RWPE2 (cell line): ENCODE data around the gene WNT1.

Experiments used
- ATAC-seq: fragments of 200-7000 bp; cut with Tn5 transposase; 3 replicates; pipeline ENCODE4 v1.9.1; 2021; ENCODE audit warnings: low read depth
- DNase-seq: peaks from one replicate; pipeline ENCODE4 v3.0.0-alpha.2; 2020; ENCODE audit warnings: low spot score
- H3K27ac ChIP-seq: fragments of 450-650 bp; 2 replicates; pipeline ENCODE4 v1.5.1; 2017; ENCODE audit warnings: mild to moderate bottlenecking; ENCODE audit not compliant: poor library complexity, severe bottlenecking
- H3K27me3 ChIP-seq: fragments of 250-450 bp; sonication (Bioruptor Pico); 2 replicates; pipeline ENCODE4 v1.5.1; 2021; ENCODE audit warnings: mild to moderate bottlenecking, moderate library complexity; ENCODE audit not compliant: insufficient read depth, poor library complexity, severe bottlenecking
- H3K36me3 ChIP-seq: fragments of 250-450 bp; sonication (Bioruptor Pico); 2 replicates; pipeline ENCODE4 v1.5.1; 2020; ENCODE audit warnings: low read depth, mild to moderate bottlenecking, moderate library complexity
- H3K4me1 ChIP-seq: fragments of 250-450 bp; sonication (Bioruptor Pico); 2 replicates; pipeline ENCODE4 v1.5.1; 2021; ENCODE audit warnings: mild to moderate bottlenecking, moderate library complexity; ENCODE audit not compliant: insufficient read depth, poor library complexity, severe bottlenecking
- H3K4me3 ChIP-seq: fragments of 250-450 bp; sonication (Bioruptor Pico); 2 replicates; pipeline ENCODE4 v1.5.1; 2021; ENCODE audit warnings: mild to moderate bottlenecking, moderate library complexity; ENCODE audit not compliant: severe bottlenecking
- H3K9me3 ChIP-seq: fragments of 250-450 bp; sonication (Bioruptor Pico); 2 replicates; pipeline ENCODE4 v1.5.1; 2021; ENCODE audit warnings: mild to moderate bottlenecking, moderate library complexity; ENCODE audit not compliant: severe bottlenecking
- CTCF ChIP-seq: fragments of 450-650 bp; IDR thresholded peaks from one replicate; pipeline ENCODE4 v1.5.1; 2017; ENCODE audit warnings: mild to moderate bottlenecking, moderate library complexity; ENCODE audit not compliant: poor library complexity, severe bottlenecking

The WNT1 gene

GRCh38 chr12:49010092-49010668 is 32.1 kb downstream of the WNT1 start:
- no peak overlapping the region for H3K4me3 ChIP-seq
- H3K9me3 ChIP-seq, result no peaks in the 10 kb centered on the region
- peaks cover 56% of the 10 kb centered on the region for H3K36me3 ChIP-seq
- no peak overlapping the region for H3K27ac ChIP-seq
- no peaks in the 10 kb centered on the region for H3K4me1 ChIP-seq
- no peak for DNase-seq
- no peak for TF ChIP-seq CTCF
- no peak for ATAC-seq
- no peaks in the 10 kb centered on the region for H3K27me3 ChIP-seq

GRCh38 chr12:49012739-49013138 is 34.6 kb downstream of the WNT1 start:
- H3K27me3 ChIP-seq, result no peaks in the 10 kb centered on the region
- no peak for TF ChIP-seq CTCF
- no peaks in the 10 kb centered on the region for H3K9me3 ChIP-seq
- ATAC-seq (no peak), DNase-seq (no peak)
- H3K36me3 ChIP-seq, result peaks cover 57% of the 10 kb centered on the region
- no peak overlapping the region for H3K4me3 ChIP-seq
- peaks cover 5% of the 10 kb centered on the region for H3K4me1 ChIP-seq
- H3K27ac ChIP-seq, result no peak overlapping the region

GRCh38 chr12:49013428-49013827 is 35.3 kb downstream of the WNT1 start:
- no peak for TF ChIP-seq CTCF
- H3K4me3 ChIP-seq, result no peak overlapping the region
- no peaks in the 10 kb centered on the region for H3K9me3 ChIP-seq
- peaks cover 54% of the 10 kb centered on the region for H3K36me3 ChIP-seq
- peaks cover 5% of the 10 kb centered on the region for H3K4me1 ChIP-seq
- no peaks in the 10 kb centered on the region for H3K27me3 ChIP-seq
- DNase-seq (no peak), ATAC-seq (no peak)
- no peak overlapping the region for H3K27ac ChIP-seq

GRCh38 chr12:49014547-49014946 is 36.4 kb downstream of the WNT1 start:
- no peaks in the 10 kb centered on the region for H3K27me3 ChIP-seq

More at GRCh38 chr12:49014547-49014946, 36.4 kb downstream of the WNT1 start:
- no peak for DNase-seq
- H3K27ac ChIP-seq, result no peak overlapping the region
- peak; percentile 28 for TF ChIP-seq CTCF
- ATAC-seq, result no peak
- peaks cover 52% of the 10 kb centered on the region for H3K36me3 ChIP-seq
- peaks cover 5% of the 10 kb centered on the region for H3K4me1 ChIP-seq
- H3K4me3 ChIP-seq, result no peak overlapping the region
- H3K9me3 ChIP-seq, result no peaks in the 10 kb centered on the region
